Cardiac fibroblast (primary cell): Measurements from ENCODE around the gene HMX3.

Experiments
- DNase-seq, 2 donors: peaks; one replicate each; pipeline versions ENCODE4 v3.0.0 to v3.0.0-alpha.2; 2010; ENCODE audit warnings: low read depth in 2 of 2
- H3K4me3 ChIP-seq, 2 donors: replicated peaks in 1 of 2; 1 replicate in 1 of 2; 2 replicates in 1 of 2; pipeline ENCODE4 v1.5.1; 2011; ENCODE audit warnings: low read depth in 2 of 2, low read length in 2 of 2, mild to moderate bottlenecking in 2 of 2, moderate library complexity in 1 of 2
- CTCF ChIP-seq: IDR thresholded peaks from one replicate; pipeline ENCODE4 v1.5.1; 2011; ENCODE audit warnings: low read depth, mild to moderate bottlenecking, low read length, inconsistent platforms

The HMX3 gene

DNA sequence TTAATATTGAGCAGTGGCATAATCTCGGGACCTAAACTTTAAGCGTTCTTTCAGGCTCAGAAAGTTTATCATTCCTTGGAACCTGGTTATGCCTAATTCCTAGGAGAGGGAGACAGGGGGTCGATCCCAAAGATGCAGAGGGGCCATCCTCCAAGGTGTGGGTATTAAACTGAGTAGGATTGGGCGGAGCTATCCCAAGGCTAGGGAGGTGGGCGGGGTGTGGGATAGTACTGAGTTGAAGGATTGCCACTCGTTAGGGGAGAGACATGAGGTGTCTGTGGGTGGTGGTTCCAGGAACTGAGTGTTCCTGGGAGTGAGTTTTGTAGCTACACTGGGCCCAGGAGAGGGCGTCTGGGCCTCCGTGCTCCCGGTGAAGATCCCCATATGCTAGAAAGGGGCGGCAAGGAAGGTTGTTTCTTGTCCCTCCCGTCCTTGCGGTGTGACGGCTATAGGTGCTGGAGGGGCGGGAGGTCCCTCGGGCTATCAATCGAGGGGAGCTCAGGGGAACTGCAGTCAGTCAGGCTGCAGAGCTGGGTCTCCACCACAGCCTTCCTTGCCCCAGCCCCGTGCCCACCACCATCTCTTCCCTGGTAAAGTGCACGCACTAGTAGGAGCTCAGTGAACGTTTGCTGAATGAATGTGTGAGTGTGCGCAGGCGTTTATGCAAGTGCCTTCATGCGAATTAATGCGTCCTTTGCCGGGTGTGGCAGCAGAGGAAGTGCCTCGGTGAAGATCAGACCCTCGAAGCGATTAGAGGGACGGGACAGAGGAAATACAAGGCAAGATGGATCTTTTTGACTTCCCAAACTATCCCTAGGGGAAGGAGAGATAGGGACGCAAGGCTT lies 9.1 kb downstream of the HMX3 start:
- TF ChIP-seq CTCF = no peak
- no peak overlapping the region for H3K4me3 ChIP-seq
- DNase-seq = no peak

DNA sequence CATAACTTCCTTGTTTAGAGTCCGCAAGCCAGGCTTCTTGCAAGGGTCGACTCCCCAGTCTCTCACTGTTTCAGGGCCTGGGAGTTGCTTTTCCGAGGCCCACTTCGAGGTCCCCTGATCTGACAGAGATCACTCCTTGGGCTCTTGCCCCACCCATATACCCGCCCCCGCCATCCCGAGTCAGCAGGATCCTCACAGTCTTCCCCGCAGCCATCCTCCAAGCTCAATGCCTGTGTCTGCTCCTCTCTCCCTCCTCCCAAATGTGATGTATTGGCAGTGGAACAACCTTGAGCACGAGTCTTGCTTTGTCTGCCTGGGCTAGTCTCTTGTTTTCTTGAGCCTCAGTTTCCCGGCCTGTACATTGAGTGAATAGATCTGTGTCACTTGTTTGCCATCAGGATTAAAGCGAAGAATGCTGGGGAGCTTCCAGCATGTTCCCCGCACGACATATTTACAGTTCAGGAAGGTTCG lies 9.8 kb downstream of the HMX3 start:
- no peak for DNase-seq
- TF ChIP-seq CTCF = no peak
- H3K4me3 ChIP-seq = no peak overlapping the region

GRCh38 chr10:123146013-123146893 lies 10.5 kb downstream of the HMX3 start:
- no peak overlapping the region for H3K4me3 ChIP-seq
- no peak for DNase-seq
- TF ChIP-seq CTCF = no peak

- no peak for TF ChIP-seq CTCF
- DNase-seq = no peak
- no peak overlapping the region for H3K4me3 ChIP-seq
Observed at GRCh38 chr10:123146894-123147634, 11.3 kb downstream of the HMX3 start.

- TF ChIP-seq CTCF = no peak
- H3K4me3 ChIP-seq = no peak within 1 kb of the TSS
- DNase-seq = no peak
Observed at GRCh38 chr10:123147635-123148413, 12.1 kb downstream of the HMX3 start, which contains the start of gene HMX2. Gene HMX2, plus strand, starts transcription at chr10:123148136. Its CDS starts 243 bp downstream, at chr10:123148379.
